ENCODE measurements around the gene KASH5.

- TF ChIP-seq CTCF (IDR thresholded peaks at IDR 0.05) (no peak), POLR2A (IDR thresholded peaks at IDR 0.05) (no peak)
Observed at GRCh38 chr19:49445997-49446396, 57.9 kb downstream of the KASH5 start.

Data from esophagus squamous epithelium (tissue), 4 donors.